Stimulated activated naive CD8-positive, alpha-beta T cell treated with anti-CD3 and anti-CD28 coated beads, Interleukin-15, amount 100 ng/mL, for 72 hours (primary cell): ENCODE results near the gene BAIAP2.
A peak's percentile ranks its signal among the peaks of the same experiment; 100 is the strongest.

Experiments
- ATAC-seq: fragments of 150-1000 bp; cut with Tn5 transposase; 2 replicates; pipeline ENCODE4 v1.10.0; 2021; ENCODE audit warnings: mild to moderate bottlenecking, moderate library complexity
- DNase-seq, 2 donors: peaks; one replicate each; pipeline ENCODE4 v3.0.0; 2021 to 2022
- H3K27ac Mint-ChIP-seq, 2 donors: one replicate each; pipeline ENCODE4 v1.8.0; 2022; ENCODE audit warnings: mild to moderate bottlenecking in 2 of 2, mixed read lengths in 2 of 2, moderate library complexity in 2 of 2
- H3K27me3 Mint-ChIP-seq: one replicate; pipeline ENCODE4 v1.8.0; 2022; ENCODE audit warnings: mixed read lengths
- H3K4me1 Mint-ChIP-seq: one replicate; pipeline ENCODE4 v1.8.0; 2022; ENCODE audit warnings: mild to moderate bottlenecking, mixed read lengths
- H3K4me3 Mint-ChIP-seq, 2 donors: one replicate each; pipeline ENCODE4 v1.8.0; 2022; ENCODE audit warnings: mild to moderate bottlenecking in 2 of 2, mixed read lengths in 2 of 2, moderate library complexity in 1 of 2
- H3K9me3 Mint-ChIP-seq, 2 donors: one replicate each; pipeline ENCODE4 v1.8.0; 2022; ENCODE audit warnings: mixed read lengths in 2 of 2

Gene BAIAP2

GRCh38 chr17:81086789-81087551, 52.0 kb downstream of the BAIAP2 start:
- H3K4me1 Mint-ChIP-seq = peaks cover 5% of the 10 kb centered on the region
- no peaks in the 10 kb centered on the region for H3K27me3 Mint-ChIP-seq
- H3K27ac Mint-ChIP-seq = no peak overlapping the region
- H3K9me3 Mint-ChIP-seq = no peaks in the 10 kb centered on the region
- DNase-seq (no peak), ATAC-seq (peak; percentile 3)
- H3K4me3 Mint-ChIP-seq = no peak overlapping the region

GRCh38 chr17:81090361-81091136, 55.6 kb downstream of the BAIAP2 start:
- H3K27me3 Mint-ChIP-seq = peaks cover 8% of the 10 kb centered on the region
- no peak overlapping the region for H3K27ac Mint-ChIP-seq
- H3K9me3 Mint-ChIP-seq = no peaks in the 10 kb centered on the region
- DNase-seq (no peak), ATAC-seq (no peak)
- no peak overlapping the region for H3K4me3 Mint-ChIP-seq
- peaks cover 29% of the 10 kb centered on the region for H3K4me1 Mint-ChIP-seq

GRCh38 chr17:81091154-81091553, 56.2 kb downstream of the BAIAP2 start:
- no peak overlapping the region for H3K4me3 Mint-ChIP-seq
- no peak overlapping the region for H3K27ac Mint-ChIP-seq
- H3K27me3 Mint-ChIP-seq = peaks cover 8% of the 10 kb centered on the region
- H3K4me1 Mint-ChIP-seq = peaks cover 36% of the 10 kb centered on the region
- ATAC-seq = no peak
- H3K9me3 Mint-ChIP-seq = no peaks in the 10 kb centered on the region
- no peak for DNase-seq

- Mint-ChIP-seq H3K27ac (no peak overlapping the region), H3K4me1 (peaks cover 43% of the 10 kb centered on the region), H3K27me3 (peaks cover 8% of the 10 kb centered on the region), H3K4me3 (no peak overlapping the region), H3K9me3 (no peaks in the 10 kb centered on the region)
- ATAC-seq = no peak
- DNase-seq = no peak
These were observed 57.0 kb downstream of the BAIAP2 start for GRCh38 chr17:81091774-81092517.

GRCh38 chr17:81092518-81093095, 57.7 kb downstream of the BAIAP2 start:
- DNase-seq = no peak
- Mint-ChIP-seq H3K27ac (no peak overlapping the region), H3K4me1 (peaks cover 50% of the 10 kb centered on the region), H3K9me3 (no peaks in the 10 kb centered on the region), H3K4me3 (no peak overlapping the region), H3K27me3 (peaks cover 8% of the 10 kb centered on the region)
- ATAC-seq = no peak

GRCh38 chr17:81093619-81094508, 58.9 kb downstream of the BAIAP2 start:
- H3K27ac Mint-ChIP-seq = no peak overlapping the region

GRCh38 chr17:81094509-81095382, 59.8 kb downstream of the BAIAP2 start:
- peak; percentile 95 for ATAC-seq
- no peaks in the 10 kb centered on the region for H3K9me3 Mint-ChIP-seq
- peak; percentile 83 to 87 for DNase-seq
- peaks cover 8% of the 10 kb centered on the region for H3K27me3 Mint-ChIP-seq
- peak overlapping the region in 1 of 2 donors; percentile 49 for H3K4me3 Mint-ChIP-seq
- peaks cover 67% of the 10 kb centered on the region for H3K4me1 Mint-ChIP-seq
- peak overlapping the region in 1 of 2 donors; percentile 93 for H3K27ac Mint-ChIP-seq

More at GRCh38 chr17:81093619-81094508, 58.9 kb downstream of the BAIAP2 start:
- H3K9me3 Mint-ChIP-seq = no peaks in the 10 kb centered on the region
- H3K27me3 Mint-ChIP-seq = peaks cover 8% of the 10 kb centered on the region
- H3K4me3 Mint-ChIP-seq = peak overlapping the region in 1 of 2 donors; percentile 49
- peaks cover 62% of the 10 kb centered on the region for H3K4me1 Mint-ChIP-seq
- DNase-seq (no peak), ATAC-seq (no peak)

GRCh38 chr17:81095383-81095762, 60.4 kb downstream of the BAIAP2 start:
- peaks cover 8% of the 10 kb centered on the region for H3K27me3 Mint-ChIP-seq
- H3K9me3 Mint-ChIP-seq = no peaks in the 10 kb centered on the region
- peak overlapping the region in 1 of 2 donors; percentile 39 for H3K4me3 Mint-ChIP-seq
- H3K27ac Mint-ChIP-seq = peak overlapping the region in 1 of 2 donors; percentile 82
- ATAC-seq (peak; percentile 35), DNase-seq (no peak)
- peaks cover 63% of the 10 kb centered on the region for H3K4me1 Mint-ChIP-seq

GRCh38 chr17:81096741-81097133, 61.8 kb downstream of the BAIAP2 start:
- Mint-ChIP-seq H3K9me3 (no peaks in the 10 kb centered on the region), H3K4me3 (peak overlapping the region in 1 of 2 donors; percentile 57), H3K4me1 (peaks cover 74% of the 10 kb centered on the region), H3K27me3 (peaks cover 8% of the 10 kb centered on the region), H3K27ac (peak overlapping the region in 1 of 2 donors; percentile 36)
- DNase-seq (no peak), ATAC-seq (no peak)

- Mint-ChIP-seq H3K9me3 (no peaks in the 10 kb centered on the region), H3K4me3 (peak overlapping the region in 1 of 2 donors; percentile 57), H3K27me3 (peaks cover 8% of the 10 kb centered on the region), H3K27ac (peak overlapping the region in 1 of 2 donors; percentile 76), H3K4me1 (peaks cover 78% of the 10 kb centered on the region)
- DNase-seq = peak; percentile 47 to 52
- no peak for ATAC-seq
These were observed 62.4 kb downstream of the BAIAP2 start for GRCh38 chr17:81097134-81097942.

GRCh38 chr17:81097943-81098308, 63.0 kb downstream of the BAIAP2 start:
- no peak for DNase-seq
- H3K27ac Mint-ChIP-seq = no peak overlapping the region
- H3K27me3 Mint-ChIP-seq = peaks cover 8% of the 10 kb centered on the region
- no peak overlapping the region for H3K4me3 Mint-ChIP-seq
- peaks cover 78% of the 10 kb centered on the region for H3K4me1 Mint-ChIP-seq
- no peak for ATAC-seq
- no peaks in the 10 kb centered on the region for H3K9me3 Mint-ChIP-seq

- Mint-ChIP-seq H3K9me3 (no peaks in the 10 kb centered on the region), H3K27ac (no peak overlapping the region), H3K27me3 (no peaks in the 10 kb centered on the region), H3K4me3 (no peak overlapping the region), H3K4me1 (peaks cover 60% of the 10 kb centered on the region)
- ATAC-seq (no peak), DNase-seq (no peak)
These were observed 64.9 kb downstream of the BAIAP2 start for GRCh38 chr17:81099888-81100287.

GRCh38 chr17:81100668-81101067, 65.7 kb downstream of the BAIAP2 start:
- H3K9me3 Mint-ChIP-seq = no peaks in the 10 kb centered on the region
- ATAC-seq (no peak), DNase-seq (no peak)
- H3K4me3 Mint-ChIP-seq = no peak overlapping the region
- peak overlapping the region in 1 of 2 donors; percentile 27 for H3K27ac Mint-ChIP-seq
- no peaks in the 10 kb centered on the region for H3K27me3 Mint-ChIP-seq
- peaks cover 53% of the 10 kb centered on the region for H3K4me1 Mint-ChIP-seq
